HL-60 (cell line): Measurements from ENCODE around the gene TRIO.

Experiments
- CTCF ChIP-seq: IDR thresholded peaks from one replicate; pipeline ENCODE4 v1.5.1; 2011; ENCODE audit warnings: low read length, control low read depth, inconsistent platforms; ENCODE audit not compliant: insufficient read depth
- POLR2AphosphoS5 ChIP-seq: IDR thresholded peaks from 2 replicates; pipeline ENCODE4 v1.6.1; 2012; ENCODE audit warnings: low read depth
- REST ChIP-seq: IDR thresholded peaks from 2 replicates; pipeline ENCODE4 v1.6.1; 2012; ENCODE audit warnings: low read depth; ENCODE audit not compliant: insufficient replicate concordance

GRCh38 chr5:14239951-14240350, 96.8 kb downstream of the TRIO start:
- no peak for TF ChIP-seq CTCF
- no peak for TF ChIP-seq REST
- TF ChIP-seq POLR2AphosphoS5, result no peak
